Esophagus squamous epithelium (tissue), 5 donors: ENCODE results near the gene ABCA1. TPM values are rescaled to one million over a fixed set of nuclear protein-coding genes. Genes with fewer than 3 reads are reported as not detected.

ENCODE experiments used
- DNase-seq: peaks from one replicate; lab custom pipeline; 2025; lab: John Stamatoyannopoulos, UW
- H3K27ac ChIP-seq, 4 donors: fragments of 200-600 bp; sonication (generic); one replicate each; pipeline ENCODE4 v1.5.1; 2016 to 2019; ENCODE audit warnings: mild to moderate bottlenecking in 1 of 4
- H3K27me3 ChIP-seq, 4 donors: fragments of 200-600 bp; sonication (generic); 1 replicate in 3 of 4; 2 replicates in 1 of 4; pipeline versions ENCODE4 v1.5.1 to v1.6.0; 2017 to 2021; ENCODE audit warnings: antibody characterized with exemption in 1 of 4
- H3K36me3 ChIP-seq, 3 donors: fragments of 200-600 bp; sonication (generic); one replicate each; pipeline ENCODE4 v1.5.1; 2016 to 2019
- H3K4me1 ChIP-seq, 3 donors: fragments of 200-600 bp; sonication (generic); one replicate each; pipeline ENCODE4 v1.5.1; 2017 to 2019
- H3K4me3 ChIP-seq, 4 donors: fragments of 200-600 bp; sonication (generic); 1 replicate in 3 of 4; 2 replicates in 1 of 4; pipeline ENCODE4 v1.5.1; 2016 to 2019; ENCODE audit warnings: mild to moderate bottlenecking in 2 of 4, moderate library complexity in 1 of 4
- H3K9me3 ChIP-seq, 3 donors: fragments of 200-600 bp; sonication (generic); one replicate each; pipeline ENCODE4 v1.5.1; 2016 to 2019
- CTCF ChIP-seq, 6 experiments: fragments of 450-650 bp in 4 of 6; fragments of 200-600 bp in 2 of 6; sonication (generic) in 2 of 6; IDR thresholded peaks; one replicate each; pipeline ENCODE4 v1.5.1; 2016 to 2019; ENCODE audit warnings: antibody characterized with exemption in 6 of 6, mild to moderate bottlenecking in 4 of 6, moderate library complexity in 4 of 6
- POLR2A ChIP-seq, 4 donors: fragments of 450-650 bp; IDR thresholded peaks; one replicate each; pipeline ENCODE4 v1.6.1; 2017; ENCODE audit warnings: antibody characterized with exemption in 4 of 4, mild to moderate bottlenecking in 4 of 4, moderate library complexity in 3 of 4
- WGBS, 2 donors: methylation state at CpG; one replicate each; pipeline ENCODE4 v1.1.5; 2018; 5-methylcytosine and 5-hydroxymethylcytosine counted together
- intact Hi-C: fragments of 100-400 bp; cut with DNase I; formaldehyde crosslinking; loops from one replicate; pipeline ENCODE4 v1.15.0; 2022
- total RNA-seq, 4 donors: library from RNA; depleted of rRNA; stranded (reverse); fragments of >200 nt; gene quantifications; one replicate each; pipeline ENCODE4 v1.1.0, GENCODE V29; 2016
- donor health status: DM: yes; HTN: yes; CAD: no.

ABCA1 gene
- total RNA-seq, 4 donors from 2014 or later, result 7.7 to 37.6 (median 23.3) TPM

GRCh38 chr9:104836235-104836634 lies 91.7 kb downstream of the ABCA1 start:
- H3K27me3 ChIP-seq, result no peaks in the 10 kb centered on the region
- H3K4me3 ChIP-seq, result no peak overlapping the region
- no peak for DNase-seq
- intact Hi-C loops, result no loop called here
- H3K27ac ChIP-seq, result no peak overlapping the region
- H3K4me1 ChIP-seq, result peaks cover 0 to 6% (median 0%) of the 10 kb centered on the region in 3 donors
- H3K36me3 ChIP-seq, result peaks cover 13 to 97% (median 49%) of the 10 kb centered on the region in 3 donors
- no peak for TF ChIP-seq CTCF (IDR thresholded peaks at IDR 0.05)
- TF ChIP-seq POLR2A (IDR thresholded peaks at IDR 0.05), result no peak
- H3K9me3 ChIP-seq, result no peaks in the 10 kb centered on the region
- 33 to 89% methylated on average over 1 of the region's 1 CpG for WGBS, 2 donors

DNA sequence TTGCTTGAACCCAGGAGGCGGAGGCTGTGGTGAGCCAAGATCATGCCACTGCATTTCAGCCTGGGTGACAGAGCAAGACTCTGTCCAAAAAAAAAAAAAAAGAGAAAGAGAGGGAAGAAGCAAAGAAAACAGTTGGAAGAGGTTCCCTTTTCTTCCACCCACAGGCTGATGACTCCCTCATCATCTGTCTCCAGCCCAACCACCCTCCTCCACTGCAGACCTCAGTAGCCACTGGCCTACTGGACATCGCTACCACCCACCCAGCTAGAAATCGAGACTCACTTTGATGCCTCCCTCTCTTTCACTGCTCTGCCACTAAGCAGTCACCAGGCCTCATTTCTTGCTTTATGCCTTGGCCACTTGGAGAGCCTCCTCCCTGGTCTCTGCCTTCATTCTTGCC lies 92.8 kb downstream of the ABCA1 start:
- Histone ChIP-seq H3K4me3 (no peak overlapping the region), H3K36me3 (peaks cover 13 to 98% (median 50%) of the 10 kb centered on the region in 3 donors), H3K9me3 (no peaks in the 10 kb centered on the region), H3K4me1 (peaks cover 0 to 11% (median 0%) of the 10 kb centered on the region in 3 donors), H3K27ac (no peak overlapping the region), H3K27me3 (no peaks in the 10 kb centered on the region)
- TF ChIP-seq POLR2A (IDR thresholded peaks at IDR 0.05), result no peak
- no peak for TF ChIP-seq CTCF (IDR thresholded peaks at IDR 0.05)
- DNase-seq, result no peak
- 75 to 87% methylated on average over 3 of the region's 3 CpGs for WGBS, 2 donors
- intact Hi-C loops, result no loop called here

DNA sequence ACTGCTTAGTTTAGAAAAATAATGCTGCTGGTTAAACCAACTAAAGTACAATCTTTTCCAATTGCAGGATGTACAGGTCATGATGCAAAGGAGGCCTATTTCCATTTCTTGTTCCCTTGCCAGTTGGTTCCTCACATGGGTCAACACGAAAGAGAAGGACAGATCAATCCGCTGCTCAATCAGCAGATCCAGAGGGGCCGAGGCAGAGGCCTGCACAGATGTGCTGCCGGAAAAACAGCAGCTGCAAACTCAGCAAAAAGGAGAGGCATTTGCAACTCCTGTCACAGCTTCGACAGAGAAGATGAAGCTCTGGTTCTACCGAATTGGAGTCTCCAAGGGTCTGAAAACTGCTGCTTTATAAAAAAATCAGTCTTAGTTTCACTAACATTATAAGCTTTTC lies 94.3 kb downstream of the ABCA1 start:
- no peak for DNase-seq
- intact Hi-C loops, result no loop called here
- no peaks in the 10 kb centered on the region for H3K9me3 ChIP-seq
- peaks cover 17 to 98% (median 50%) of the 10 kb centered on the region in 3 donors for H3K36me3 ChIP-seq
- TF ChIP-seq CTCF (IDR thresholded peaks at IDR 0.05) (no peak), POLR2A (IDR thresholded peaks at IDR 0.05) (no peak)
- H3K4me1 ChIP-seq, result peaks cover 0 to 15% (median 0%) of the 10 kb centered on the region in 3 donors
- H3K27ac ChIP-seq, result no peak overlapping the region
- H3K4me3 ChIP-seq, result no peak overlapping the region
- WGBS, 2 donors, result 75 to 85% methylated on average over 6 of the region's 6 CpGs
- H3K27me3 ChIP-seq, result no peaks in the 10 kb centered on the region

GRCh38 chr9:104831681-104832080 lies 96.3 kb downstream of the ABCA1 start:
- Histone ChIP-seq H3K36me3 (peaks cover 22 to 99% (median 49%) of the 10 kb centered on the region in 3 donors), H3K27ac (no peak overlapping the region), H3K9me3 (no peaks in the 10 kb centered on the region), H3K4me1 (peaks cover 0 to 15% (median 0%) of the 10 kb centered on the region in 3 donors), H3K4me3 (no peak overlapping the region), H3K27me3 (no peaks in the 10 kb centered on the region)
- no peak for DNase-seq
- intact Hi-C loops, result no loop called here
- 43 to 45% methylated on average over 3 of the region's 3 CpGs for WGBS, 2 donors
- TF ChIP-seq CTCF (IDR thresholded peaks at IDR 0.05) (no peak), POLR2A (IDR thresholded peaks at IDR 0.05) (no peak)

GRCh38 chr9:104826911-104827310 lies 101.0 kb downstream of the ABCA1 start:
- Histone ChIP-seq H3K4me3 (no peak overlapping the region), H3K27ac (no peak overlapping the region), H3K9me3 (no peaks in the 10 kb centered on the region), H3K27me3 (no peaks in the 10 kb centered on the region), H3K36me3 (peaks cover 20 to 100% (median 65%) of the 10 kb centered on the region in 3 donors), H3K4me1 (peaks cover 0 to 10% (median 0%) of the 10 kb centered on the region in 3 donors)
- WGBS, 2 donors, result 74% methylated on average over 4 to 7 of the region's 7 CpGs
- DNase-seq, result no peak
- TF ChIP-seq CTCF (IDR thresholded peaks at IDR 0.05) (no peak), POLR2A (IDR thresholded peaks at IDR 0.05) (no peak)
- intact Hi-C loops, result no loop called here
